Endodermal cell (in vitro differentiated cells): ENCODE measurements around the gene UQCC2. TPM values are rescaled to one million over a fixed set of nuclear protein-coding genes. Genes with fewer than 3 reads are reported as not detected.

Source experiments
- DNase-seq: peaks from one replicate; pipeline ENCODE4 v3.0.0-alpha.2; 2017
- H3K27ac ChIP-seq: 2 replicates; pipeline ENCODE4 v1.5.1; 2013; ENCODE audit warnings: mild to moderate bottlenecking, low read depth, low read length, moderate library complexity
- H3K27me3 ChIP-seq: 2 replicates; pipeline ENCODE4 v1.6.1; 2013; ENCODE audit warnings: mild to moderate bottlenecking, low read length, moderate library complexity; ENCODE audit not compliant: insufficient read depth, control insufficient read depth, poor library complexity, severe bottlenecking
- H3K36me3 ChIP-seq: 2 replicates; pipeline ENCODE4 v1.7.0; 2013; ENCODE audit warnings: mild to moderate bottlenecking, low read length, moderate library complexity; ENCODE audit not compliant: control insufficient read depth, insufficient read depth
- H3K4me1 ChIP-seq: one replicate; pipeline ENCODE4 v1.7.0; 2013; ENCODE audit warnings: low read length; ENCODE audit not compliant: control insufficient read depth, insufficient read depth
- H3K4me3 ChIP-seq: 2 replicates; pipeline ENCODE4 v1.5.1; 2013; ENCODE audit warnings: mild to moderate bottlenecking, low read length, moderate library complexity
- H3K9ac ChIP-seq: 2 replicates; pipeline ENCODE4 v1.6.1; 2013; ENCODE audit warnings: mild to moderate bottlenecking, low read length, moderate library complexity; ENCODE audit not compliant: poor library complexity, severe bottlenecking; ENCODE audit errors: extremely low read depth
- H3K9me3 ChIP-seq: 2 replicates; pipeline ENCODE4 v1.6.1; 2013; ENCODE audit warnings: mild to moderate bottlenecking, low read length, moderate library complexity; ENCODE audit not compliant: control insufficient read depth
- H3K27ac Mint-ChIP-seq: 2 replicates; pipeline ENCODE4 v1.8.0; 2020; ENCODE audit warnings: mixed read lengths
- H3K27me3 Mint-ChIP-seq: 2 replicates; pipeline ENCODE4 v1.8.0; 2021; ENCODE audit warnings: mild to moderate bottlenecking, mixed read lengths; ENCODE audit not compliant: insufficient read depth
- H3K36me3 Mint-ChIP-seq: 2 replicates; pipeline ENCODE4 v1.8.0; 2020; ENCODE audit warnings: low read depth, mixed read lengths
- H3K4me1 Mint-ChIP-seq: 2 replicates; pipeline ENCODE4 v1.8.0; 2020; ENCODE audit warnings: mixed read lengths
- H3K4me3 Mint-ChIP-seq: 2 replicates; pipeline ENCODE4 v1.8.0; 2020; ENCODE audit warnings: mild to moderate bottlenecking, moderate library complexity, mixed read lengths
- H3K9me3 Mint-ChIP-seq: 2 replicates; pipeline ENCODE4 v1.8.0; 2020; ENCODE audit warnings: mild to moderate bottlenecking, mixed read lengths
- CTCF ChIP-seq: fragments of 200-600 bp; sonication (generic); conservative IDR thresholded peaks from 2 replicates; pipeline ENCODE4 v1.5.0; 2021; ENCODE audit warnings: antibody characterized with exemption, mild to moderate bottlenecking
- WGBS, 2 experiments: methylation state at CpG; one replicate each; pipeline versions ENCODE4 v1.1.5 to v1.1.7; 2013; ENCODE audit warnings: missing lambda C conversion rate in 2 of 2, mixed read lengths in 1 of 2; ENCODE audit not compliant: insufficient coverage in 1 of 2, insufficient read length in 1 of 2; 5-methylcytosine and 5-hydroxymethylcytosine counted together
- total RNA-seq, 2 donors: library from RNA; stranded (reverse); fragmentation: NEBNext Ultra II Directional in 1 of 2; extraction: Animal tissue kit (Norgen Biotek cat#: 25700) in 1 of 2; gene quantifications; 2 replicates in 1 of 2; 3 replicates in 1 of 2; pipeline ENCODE4 v1.2.1, GENCODE V29; 2021

The UQCC2 gene
- total RNA-seq, 2 donors from 2014 or later, result 120 to 174 TPM

- Mint-ChIP-seq H3K27ac (no peak overlapping the region), H3K4me1 (peaks cover 4% of the 10 kb centered on the region), H3K9me3 (no peaks in the 10 kb centered on the region), H3K4me3 (no peak overlapping the region), H3K36me3 (no peaks in the 10 kb centered on the region), H3K27me3 (no peaks in the 10 kb centered on the region)
- H3K9ac ChIP-seq, result no peak overlapping the region
- DNase-seq, result no peak
- WGBS, 2 experiments, result 88 to 90% methylated on average over 12 of the region's 12 CpGs
- H3K27me3 ChIP-seq, result no peaks in the 10 kb centered on the region
- H3K36me3 ChIP-seq, result no peaks in the 10 kb centered on the region
- H3K4me1 ChIP-seq, result peaks cover 7% of the 10 kb centered on the region
- no peak overlapping the region for H3K4me3 ChIP-seq
- no peak for TF ChIP-seq CTCF
- no peaks in the 10 kb centered on the region for H3K9me3 ChIP-seq
- no peak overlapping the region for H3K27ac ChIP-seq
These were observed 44.9 kb upstream of the UQCC2 start for GRCh38 chr6:33756211-33756954.

GRCh38 chr6:33755070-33755869, 43.8 kb upstream of the UQCC2 start:
- Mint-ChIP-seq H3K27me3 (no peaks in the 10 kb centered on the region), H3K9me3 (no peaks in the 10 kb centered on the region), H3K36me3 (no peaks in the 10 kb centered on the region), H3K4me3 (no peak overlapping the region), H3K27ac (no peak overlapping the region), H3K4me1 (peaks cover 15% of the 10 kb centered on the region)
- DNase-seq, result no peak
- Histone ChIP-seq H3K4me3 (no peak overlapping the region), H3K36me3 (no peaks in the 10 kb centered on the region), H3K9me3 (no peaks in the 10 kb centered on the region), H3K4me1 (peaks cover 13% of the 10 kb centered on the region), H3K27me3 (no peaks in the 10 kb centered on the region), H3K9ac (no peak overlapping the region), H3K27ac (no peak overlapping the region)
- no peak for TF ChIP-seq CTCF
- 85 to 87% methylated on average over 6 to 13 of the region's 13 CpGs for WGBS, 2 experiments

GRCh38 chr6:33754222-33754621, 42.7 kb upstream of the UQCC2 start:
- H3K27ac ChIP-seq, result no peak overlapping the region
- no peaks in the 10 kb centered on the region for H3K27me3 ChIP-seq
- Mint-ChIP-seq H3K27me3 (no peaks in the 10 kb centered on the region), H3K36me3 (no peaks in the 10 kb centered on the region), H3K27ac (no peak overlapping the region), H3K9me3 (no peaks in the 10 kb centered on the region), H3K4me1 (peaks cover 24% of the 10 kb centered on the region), H3K4me3 (no peak overlapping the region)
- DNase-seq, result no peak
- H3K9me3 ChIP-seq, result no peaks in the 10 kb centered on the region
- no peak overlapping the region for H3K4me3 ChIP-seq
- no peak overlapping the region for H3K9ac ChIP-seq
- 89 to 90% methylated on average over 6 to 11 of the region's 11 CpGs for WGBS, 2 experiments
- no peaks in the 10 kb centered on the region for H3K36me3 ChIP-seq
- TF ChIP-seq CTCF, result no peak
- peaks cover 18% of the 10 kb centered on the region for H3K4me1 ChIP-seq
